Loucy (cell line): ENCODE results near the gene GJB3.

ENCODE experiments used
- CTCF ChIP-seq: fragments of 200-600 bp; sonication (generic); conservative IDR thresholded peaks from 2 replicates; pipeline ENCODE4 v1.5.1; 2014; ENCODE audit warnings: mild to moderate bottlenecking, antibody characterized with exemption, low read length
- EZH2phosphoT487 ChIP-seq: fragments of 200-600 bp; IDR thresholded peaks from 2 replicates; pipeline ENCODE4 v1.6.1; 2018; ENCODE audit warnings: antibody characterized with exemption, mild to moderate bottlenecking, moderate library complexity, borderline replicate concordance

GRCh38 chr1:34746101-34746500 lies 34.9 kb upstream of the GJB3 start:
- TF ChIP-seq CTCF (no peak), EZH2phosphoT487 (no peak)
